Endothelial cell of umbilical vein (primary cell): Measurements from ENCODE around the gene SMOC2. TPM values are rescaled to one million over a fixed set of nuclear protein-coding genes. Genes with fewer than 3 reads are reported as not detected.

Experiments used
- BruUV-seq: library from RNA; stranded (reverse); fragments of 400-500 nt; replicated peaks from 2 replicates; lab custom pipeline; 2021; lab: Mats Ljungman, UMichigan
- CTCF ChIA-PET: fragments of 300-600, 350-600 bp; sonication (Branson Sonifier 250); formaldehyde crosslinking; loops from one replicate; lab custom pipeline; 2021; ENCODE audit warnings: antibody characterized with exemption, inconsistent platforms; lab: Charles Lee
- POLR2A ChIA-PET: fragments of 300-600, 350-600 bp; sonication (Branson Sonifier 250); formaldehyde crosslinking; loops from one replicate; lab custom pipeline; 2021; ENCODE audit warnings: antibody characterized with exemption, inconsistent platforms; lab: Charles Lee
- DNase-seq: peaks from one replicate; pipeline ENCODE4 v3.0.0-alpha.2; 2011; ENCODE audit warnings: low read depth, low spot score
- FAIRE-seq: peaks from 2 replicates; lab custom pipeline; 2011; peaks lifted over from hg19 to GRCh38; lab: Jason Lieb, UNC
- H2AFZ ChIP-seq: 2 replicates; pipeline ENCODE4 v1.6.0; 2012; ENCODE audit warnings: low read depth, low read length, control low read depth, inconsistent platforms
- H3K27ac ChIP-seq: 2 replicates; pipeline ENCODE4 v1.5.1; 2011; ENCODE audit warnings: low read depth, mild to moderate bottlenecking, control low read depth, low read length, moderate library complexity; ENCODE audit not compliant: insufficient read depth
- H3K27me3 ChIP-seq, 2 experiments: 2 replicates each; pipeline versions ENCODE4 v1.6.0 to v1.6.1; 2011; ENCODE audit warnings: low read length in 2 of 2, mixed read lengths in 1 of 2; ENCODE audit not compliant: control insufficient read depth in 2 of 2, insufficient read depth in 2 of 2
- H3K36me3 ChIP-seq, 2 experiments: 2 replicates in 1 of 2; 3 replicates in 1 of 2; pipeline ENCODE4 v1.5.1; 2011; ENCODE audit warnings: low read length in 2 of 2, mild to moderate bottlenecking in 1 of 2, moderate library complexity in 1 of 2; ENCODE audit not compliant: control insufficient read depth in 2 of 2, insufficient read depth in 2 of 2; ENCODE audit errors: extremely low read depth in 1 of 2
- H3K4me1 ChIP-seq: 3 replicates; pipeline ENCODE4 v1.5.1; 2011; ENCODE audit warnings: mild to moderate bottlenecking, low read length; ENCODE audit not compliant: control insufficient read depth, insufficient read depth; ENCODE audit errors: extremely low read depth
- H3K4me2 ChIP-seq: 2 replicates; pipeline ENCODE4 v1.6.1; 2011; ENCODE audit warnings: low read length, control low read depth, mixed read lengths; ENCODE audit not compliant: insufficient read depth
- H3K4me3 ChIP-seq, 3 experiments: fragments of 200-600 bp in 1 of 3; sonication (generic), shearing (Covaris generic) in 1 of 3; replicated peaks in 1 of 3; 2 replicates each; pipeline ENCODE4 v1.5.1; 2011 to 2016; ENCODE audit warnings: control low read depth in 3 of 3, low read length in 3 of 3, mild to moderate bottlenecking in 2 of 3, inconsistent platforms in 1 of 3, low read depth in 1 of 3, moderate library complexity in 1 of 3; ENCODE audit not compliant: insufficient read depth in 1 of 3
- H3K79me2 ChIP-seq: 2 replicates; pipeline ENCODE4 v1.6.0; 2012; ENCODE audit warnings: low read length, inconsistent platforms; ENCODE audit not compliant: control insufficient read depth, insufficient read depth
- H3K9ac ChIP-seq: replicated peaks from 2 replicates; pipeline ENCODE3; 2011; ENCODE audit warnings: low read length, control low read depth; ENCODE audit not compliant: insufficient read depth; ENCODE audit errors: extremely low read depth
- H3K9me1 ChIP-seq: replicated peaks from 3 replicates; pipeline ENCODE4 v1.6.0; 2011; ENCODE audit warnings: mild to moderate bottlenecking, low read length; ENCODE audit not compliant: control insufficient read depth, insufficient read depth; ENCODE audit errors: extremely low read depth
- H3K9me3 ChIP-seq: replicated peaks from 2 replicates; pipeline ENCODE4 v1.5.1; 2012; ENCODE audit warnings: low read length, inconsistent platforms; ENCODE audit not compliant: control insufficient read depth, insufficient read depth
- H4K20me1 ChIP-seq: replicated peaks from 2 replicates; pipeline ENCODE3; 2011; ENCODE audit warnings: mild to moderate bottlenecking, low read length; ENCODE audit not compliant: control insufficient read depth, insufficient read depth; ENCODE audit errors: extremely low read depth
- CTCF ChIP-seq, 2 donors: IDR thresholded peaks; 1 replicate in 1 of 2; 2 replicates in 1 of 2; pipeline ENCODE4 v1.5.1; 2011; ENCODE audit warnings: low read length in 2 of 2, mild to moderate bottlenecking in 2 of 2, moderate library complexity in 2 of 2, control low read depth in 1 of 2, inconsistent platforms in 1 of 2, low read depth in 1 of 2; ENCODE audit not compliant: insufficient read depth in 1 of 2; ENCODE audit errors: extremely low read depth in 1 of 2
- EZH2 ChIP-seq: IDR thresholded peaks from 2 replicates; pipeline ENCODE4 v1.6.1; 2012; ENCODE audit warnings: borderline replicate concordance, low read depth, mild to moderate bottlenecking, moderate library complexity, low read length, inconsistent platforms; ENCODE audit not compliant: severe bottlenecking
- FOS ChIP-seq: IDR thresholded peaks from 2 replicates; pipeline ENCODE4 v1.6.1; 2011; ENCODE audit warnings: mild to moderate bottlenecking, low read length, moderate library complexity, borderline replicate concordance; ENCODE audit not compliant: insufficient read depth
- GATA2 ChIP-seq: IDR thresholded peaks from 2 replicates; pipeline ENCODE4 v1.7.0; 2011; ENCODE audit warnings: low read depth, mild to moderate bottlenecking, moderate library complexity, mixed read lengths, low read length; ENCODE audit not compliant: insufficient read length, insufficient read depth
- JUN ChIP-seq: IDR thresholded peaks from 2 replicates; pipeline ENCODE4 v1.6.1; 2011; ENCODE audit warnings: borderline replicate concordance, low read depth; ENCODE audit not compliant: insufficient read length, insufficient read depth
- MYC ChIP-seq: IDR thresholded peaks from one replicate; pipeline ENCODE4 v1.6.1; 2011; ENCODE audit warnings: mild to moderate bottlenecking, low read depth, low read length
- POLR2A ChIP-seq: IDR thresholded peaks from 2 replicates; pipeline ENCODE4 v1.6.1; 2012; ENCODE audit warnings: low read depth, mild to moderate bottlenecking, control low read depth, low read length
- POLR2AphosphoS5 ChIP-seq: IDR thresholded peaks from 2 replicates; pipeline ENCODE4 v1.6.1; 2012; ENCODE audit warnings: low read depth, mild to moderate bottlenecking, control low read depth, low read length, moderate library complexity; ENCODE audit not compliant: insufficient read depth
- dilution Hi-C: fragments of 300-500 bp; cut with MboI; formaldehyde crosslinking; loops from one replicate; pipeline ENCODE4 v1.15.0; 2019; ENCODE audit warnings: low sequenced_read_pairs; ENCODE audit not compliant: extremely low pct_ligation_motif_present
- intact Hi-C: fragments of 100-400 bp; cut with micrococcal nuclease; formaldehyde crosslinking; loops from one replicate; pipeline ENCODE4 v1.10.0; 2022
- polyA plus RNA-seq, 4 experiments: library from polyadenylated mRNA; depleted of rRNA in 3 of 4; stranded (reverse) in 3 of 4; unstranded in 1 of 4; fragments of >200 nt; gene quantifications; 2 replicates each; pipeline versions ENCODE4 v1.2.1 to v1.2.3, GENCODE V29; 2011 to 2012; ENCODE audit warnings: missing spikeins in 1 of 4
- total RNA-seq: library from RNA; stranded (reverse); gene quantifications from 2 replicates; pipeline ENCODE4 v1.2.3, GENCODE V29; 2021
- TF ChIP-seq, protein P1 (sequence below): IDR thresholded peaks from 2 replicates; pipeline ENCODE4 v1.6.1; 2011; ENCODE audit not compliant: insufficient read depth, insufficient read length

The SMOC2 gene
- total and polyA plus RNA-seq, 2 donors (not counting 3 experiments of a cell fraction or from before 2014, with no cell fraction given), result not detected

GRCh38 chr6:168599769-168600330, 158.9 kb downstream of the SMOC2 start:
- no peak for TF ChIP-seq FOS
- TF ChIP-seq JUN, result no peak
- no peak for TF ChIP-seq CTCF (IDR thresholded peaks at IDR 0.05; ENCODE audit: extremely low read depth in 1 of 2, insufficient read depth in 1 of 2, low read depth in 1 of 2, low read length in 2 of 2)
- no peak for TF ChIP-seq POLR2A
- TF ChIP-seq MYC, result no peak
- TF ChIP-seq GATA2, result no peak
- TF ChIP-seq, protein P1, sequence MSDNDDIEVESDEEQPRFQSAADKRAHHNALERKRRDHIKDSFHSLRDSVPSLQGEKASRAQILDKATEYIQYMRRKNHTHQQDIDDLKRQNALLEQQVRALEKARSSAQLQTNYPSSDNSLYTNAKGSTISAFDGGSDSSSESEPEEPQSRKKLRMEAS, result no peak
- no peak for TF ChIP-seq POLR2AphosphoS5
- TF ChIP-seq EZH2, result no peak
- Histone ChIP-seq H3K9me1 (no peaks in the 10 kb centered on the region), H3K36me3 (no peaks in the 10 kb centered on the region), H3K27me3 (no peaks in the 10 kb centered on the region), H3K4me1 (no peaks in the 10 kb centered on the region), H3K79me2 (no peaks in the 10 kb centered on the region), H3K9ac (no peak overlapping the region), H4K20me1 (no peaks in the 10 kb centered on the region), H3K4me3 (no peak overlapping the region), H3K27ac (no peak overlapping the region), H3K9me3 (peaks cover 5% of the 10 kb centered on the region), H2AFZ (no peak overlapping the region), H3K4me2 (no peak overlapping the region)
- CTCF ChIA-PET, result no interaction called here
- DNase-seq (no peak), FAIRE-seq (no peak)
- intact Hi-C loops (no loop called here), dilution Hi-C loops (no loop called here)
- BruUV-seq, result no TSS peak
- POLR2A ChIA-PET, result no interaction called here
